ENCODE results near the gene JDP2.

The JDP2 gene

DNA sequence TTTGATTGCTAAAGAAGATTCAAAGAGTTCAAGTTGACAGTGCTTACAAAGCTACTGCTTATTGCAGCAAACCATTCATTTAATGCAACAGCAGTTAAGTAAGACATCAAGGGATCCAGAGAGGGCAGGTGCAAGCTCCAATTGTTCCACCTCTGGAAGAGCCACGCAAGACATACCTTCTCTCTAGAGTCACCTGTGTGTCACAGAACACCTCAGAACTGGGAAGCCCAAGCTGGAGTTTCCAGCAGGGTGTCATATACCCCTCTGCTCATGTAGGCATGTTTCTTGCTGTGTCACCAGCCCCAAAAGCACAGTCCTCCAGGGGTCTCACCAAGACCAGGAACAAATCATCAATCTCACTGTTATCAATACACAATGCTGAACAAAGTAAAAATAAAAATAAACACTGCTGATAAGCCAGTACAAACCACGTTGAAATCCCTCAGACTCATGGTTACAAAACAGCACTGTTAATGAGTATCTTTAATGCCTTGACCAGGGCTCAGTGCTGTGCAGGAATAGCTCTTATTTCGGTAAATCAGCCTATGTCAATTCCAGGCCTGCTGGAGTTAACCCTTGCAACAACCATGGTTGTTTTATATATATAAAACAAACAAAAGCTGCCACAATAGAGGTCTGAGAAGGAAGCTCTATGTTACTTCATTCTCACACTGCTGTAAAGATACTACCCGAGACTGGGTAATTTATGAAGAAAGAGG lies 57.0 kb downstream of the JDP2 start:
- no peak for DNase-seq (ENCODE audit: low read depth)

DNA sequence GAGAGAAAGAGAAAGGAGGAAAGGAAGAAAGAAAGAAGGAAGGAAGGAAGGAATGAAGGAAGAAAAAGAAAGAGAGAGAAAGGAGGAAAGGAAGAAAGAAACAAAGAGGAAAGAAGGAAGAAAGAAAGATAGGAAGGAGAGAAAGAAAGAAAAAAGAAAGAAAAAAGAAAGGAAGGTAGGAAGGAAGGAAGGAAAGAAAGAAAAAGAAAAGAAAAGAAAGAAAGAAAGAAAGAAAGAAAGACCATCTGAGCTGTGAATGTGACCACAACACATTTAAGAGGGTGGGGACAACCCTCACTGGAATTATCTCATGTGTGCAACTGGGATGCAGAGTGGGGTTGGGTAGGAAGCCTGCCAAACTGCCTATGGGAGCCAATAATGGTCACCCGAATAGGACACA lies 58.5 kb downstream of the JDP2 start:
- no peak for DNase-seq (ENCODE audit: low read depth)

DNA sequence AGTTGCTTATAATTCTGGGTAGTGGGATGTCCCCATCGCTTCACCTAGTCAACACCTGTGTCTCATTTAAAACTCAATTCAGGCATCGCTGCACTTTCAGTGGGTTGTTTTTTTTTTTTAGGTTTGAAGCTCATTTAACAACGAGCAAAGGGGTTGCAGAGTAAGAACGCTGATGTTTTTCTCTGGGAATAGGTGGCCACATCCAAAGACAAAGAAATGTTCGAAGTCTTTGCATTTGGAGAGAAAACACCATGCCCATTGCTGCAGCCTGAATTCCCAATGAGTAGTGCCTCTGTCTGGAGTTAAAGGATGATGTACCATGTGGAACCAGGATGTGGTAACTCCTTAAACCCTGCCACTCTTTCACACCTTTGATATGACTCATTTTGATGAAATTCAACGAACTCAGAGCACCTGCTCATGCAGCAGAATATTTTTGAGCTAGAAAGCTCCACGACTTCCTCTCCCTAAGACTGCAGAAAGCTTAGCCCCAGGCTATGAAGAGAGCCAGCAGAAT lies 59.4 kb downstream of the JDP2 start:
- peak; percentile 36 for DNase-seq (ENCODE audit: low read depth)

DNA sequence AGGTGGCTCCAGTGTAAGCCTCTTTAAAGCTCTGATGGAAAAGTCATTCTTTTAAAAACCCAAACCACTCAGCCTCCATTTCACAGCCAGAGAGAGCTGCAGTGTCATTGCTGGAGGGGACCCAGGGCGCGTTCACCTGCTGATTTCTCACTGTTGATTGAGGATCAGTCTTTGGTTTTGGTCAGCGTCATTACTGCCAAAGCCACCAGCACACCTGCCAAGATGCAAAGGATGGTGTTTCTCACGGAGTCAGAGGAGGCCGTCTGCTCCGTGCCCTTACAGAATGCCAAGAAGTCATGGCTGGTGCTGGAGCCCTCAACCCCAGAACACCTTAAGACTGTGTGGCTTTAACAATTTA lies 61.6 kb downstream of the JDP2 start:
- no peak for DNase-seq (ENCODE audit: low read depth)

DNA sequence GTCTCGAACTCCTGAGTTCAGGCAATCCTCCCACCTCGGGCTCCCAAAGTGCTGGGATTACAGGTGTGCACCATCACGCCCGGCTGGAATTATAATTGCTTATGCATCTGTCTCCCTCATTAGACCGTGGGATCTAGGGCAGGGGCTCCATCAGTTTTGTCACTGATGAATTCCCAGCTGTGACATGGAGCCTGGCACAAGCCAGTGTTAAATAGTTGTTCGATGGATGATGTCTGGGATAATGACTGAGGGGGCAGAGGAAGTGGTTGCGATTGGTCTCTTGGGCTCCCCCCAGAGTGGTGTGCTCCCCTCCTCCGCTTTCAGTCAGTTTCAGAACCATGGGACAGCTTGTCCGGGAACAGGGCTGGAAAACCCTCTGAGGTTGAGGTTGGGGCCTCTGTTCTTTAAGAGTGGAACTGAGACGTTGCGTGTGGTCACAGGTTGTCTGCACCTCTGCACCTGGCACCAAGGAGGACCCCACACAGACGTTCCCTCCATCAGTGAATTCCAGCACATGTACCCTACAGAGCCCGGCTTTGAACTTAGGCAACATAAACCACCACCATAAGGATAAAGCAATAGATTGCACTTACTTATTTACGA lies 63.7 kb downstream of the JDP2 start:
- no peak for DNase-seq (ENCODE audit: low read depth)

DNA sequence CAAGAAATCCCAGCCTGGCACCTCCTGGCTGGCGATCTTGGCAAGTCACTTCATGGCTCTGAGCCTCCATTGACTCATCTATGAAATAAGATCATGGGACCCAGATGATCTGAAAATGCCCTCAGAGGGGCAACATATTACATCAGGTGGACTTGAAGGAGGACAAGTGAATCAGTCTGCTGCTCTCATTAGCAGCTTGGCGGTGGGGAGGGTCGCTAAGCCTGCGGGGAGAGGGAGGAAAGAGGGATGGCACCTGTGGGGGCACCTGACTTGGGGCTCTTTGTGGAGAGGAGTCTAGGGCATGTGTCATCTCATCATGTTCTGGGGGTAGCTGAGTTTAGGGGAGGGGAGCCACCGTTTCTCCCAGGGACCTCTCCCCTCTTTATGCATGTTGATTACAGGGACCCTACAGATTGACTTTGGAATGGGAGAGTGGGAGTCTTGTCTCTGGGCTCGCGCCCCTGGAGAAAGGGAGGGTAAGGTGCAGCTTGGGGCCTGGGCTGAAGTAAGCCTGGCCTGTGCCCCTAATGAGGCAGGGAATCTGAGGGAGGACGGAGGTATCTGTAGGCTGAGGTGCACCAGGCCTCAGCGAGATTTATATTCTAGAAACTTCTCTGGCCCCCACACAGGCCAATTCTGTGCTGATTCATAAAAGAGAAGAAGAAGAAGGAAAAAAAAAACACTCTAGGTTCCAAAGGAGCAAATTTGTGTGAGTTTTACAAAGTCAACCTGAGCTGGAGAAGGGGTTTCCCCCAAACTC lies 65.2 kb downstream of the JDP2 start:
- DNase-seq (ENCODE audit: low read depth), result no peak

DNA sequence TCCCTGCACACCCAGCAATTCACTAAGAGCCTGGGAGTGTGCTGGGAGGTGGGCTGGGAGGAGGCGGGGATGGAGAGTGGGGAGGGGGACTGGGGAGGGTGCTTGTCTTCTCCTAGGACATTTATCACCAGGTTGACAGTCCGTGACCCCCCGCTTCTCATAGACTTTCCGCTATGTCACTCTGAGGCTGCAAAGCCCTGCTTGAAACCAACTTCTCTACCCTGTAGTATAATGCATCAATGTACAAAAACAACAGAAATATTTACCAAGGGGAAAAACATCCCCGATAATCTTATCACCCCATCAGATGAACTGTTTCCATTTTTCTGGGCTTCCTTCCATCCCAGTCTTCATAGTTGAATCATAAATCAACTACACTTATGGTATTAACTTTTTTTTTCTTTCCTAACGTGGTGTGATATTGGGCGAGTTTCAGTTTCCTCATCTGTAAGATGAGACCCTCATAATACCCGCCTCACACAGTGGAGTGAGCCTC lies 65.8 kb downstream of the JDP2 start:
- no peak for DNase-seq (ENCODE audit: low read depth)

DNA sequence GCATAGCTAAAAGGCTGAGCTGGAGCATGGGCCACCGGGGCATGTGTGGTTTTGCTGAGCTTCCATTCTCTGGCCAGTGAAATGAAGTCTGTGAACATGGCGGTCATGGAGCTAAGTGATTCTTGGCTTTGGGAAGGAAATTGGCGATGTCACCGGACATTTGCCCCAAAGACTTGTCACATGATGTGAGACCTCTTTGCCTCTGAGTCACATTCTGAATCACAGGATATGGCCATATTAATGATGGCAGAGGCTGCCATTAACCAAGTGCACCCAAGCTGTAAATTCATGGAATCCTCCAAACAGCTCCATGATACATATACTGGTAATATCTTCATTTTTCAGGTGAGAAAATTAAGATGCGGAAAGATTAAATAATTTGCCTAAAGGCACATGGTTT lies 67.1 kb downstream of the JDP2 start:
- peak; percentile 33 for DNase-seq (ENCODE audit: low read depth)

DNA sequence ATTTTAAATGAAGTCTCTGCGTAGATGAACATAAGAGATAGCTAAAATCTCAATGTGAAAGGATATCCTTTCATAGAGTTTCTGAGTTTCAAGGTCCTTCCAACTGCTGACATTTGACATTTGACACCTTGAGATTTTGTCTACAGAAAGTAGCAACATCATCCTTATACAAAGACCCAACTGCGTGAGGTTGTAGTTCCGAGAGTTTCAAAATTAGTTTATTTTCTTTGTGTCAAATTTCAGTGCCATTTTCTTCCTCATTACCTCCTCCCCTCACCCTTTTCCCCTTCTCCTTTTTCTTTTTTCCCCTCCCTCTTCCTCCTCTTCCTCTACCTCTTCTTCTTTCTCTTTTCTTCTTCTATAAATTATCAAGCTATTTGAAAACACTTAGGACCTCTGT lies 67.6 kb downstream of the JDP2 start:
- DNase-seq (ENCODE audit: low read depth), result no peak

DNA sequence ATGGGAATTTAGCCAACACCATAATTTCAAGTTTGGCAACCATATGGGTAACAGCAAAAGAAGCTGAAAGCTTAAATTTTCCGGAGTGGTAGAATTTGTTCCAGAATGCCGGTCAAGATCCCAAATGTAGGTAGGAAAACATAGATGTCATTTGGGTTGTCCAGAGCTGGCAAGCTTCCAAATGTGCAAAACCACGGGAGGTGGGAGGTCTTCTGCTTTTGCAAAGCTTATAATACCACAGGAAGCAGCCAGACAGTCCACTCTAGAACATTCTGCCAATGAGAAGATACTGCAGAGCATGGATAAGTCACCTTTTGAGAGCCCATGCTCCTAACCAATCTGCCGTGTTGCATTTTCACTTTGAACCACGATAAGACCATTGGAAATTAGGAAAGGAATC lies 68.1 kb downstream of the JDP2 start:
- no peak for DNase-seq (ENCODE audit: low read depth)

DNA sequence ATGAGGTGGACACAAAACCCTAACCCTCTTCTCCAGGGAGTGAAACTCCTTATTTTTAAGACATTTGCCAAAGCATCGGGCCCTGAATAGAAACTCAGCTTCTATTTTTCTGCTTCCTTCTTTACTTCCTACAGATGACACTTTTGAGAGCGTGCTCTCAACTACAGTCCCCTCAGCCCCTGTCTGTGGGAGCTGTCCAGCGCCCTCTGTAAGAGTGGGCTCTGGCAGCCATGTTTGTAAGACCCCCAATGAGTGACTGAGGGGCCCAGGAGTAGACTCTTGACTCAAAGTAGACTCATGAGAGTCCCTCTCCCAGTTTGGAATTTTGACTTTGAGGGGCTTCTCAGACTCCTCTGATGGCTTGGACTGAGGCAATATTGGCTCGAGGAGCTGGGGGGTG lies 68.9 kb downstream of the JDP2 start:
- DNase-seq (ENCODE audit: low read depth), result no peak

DNA sequence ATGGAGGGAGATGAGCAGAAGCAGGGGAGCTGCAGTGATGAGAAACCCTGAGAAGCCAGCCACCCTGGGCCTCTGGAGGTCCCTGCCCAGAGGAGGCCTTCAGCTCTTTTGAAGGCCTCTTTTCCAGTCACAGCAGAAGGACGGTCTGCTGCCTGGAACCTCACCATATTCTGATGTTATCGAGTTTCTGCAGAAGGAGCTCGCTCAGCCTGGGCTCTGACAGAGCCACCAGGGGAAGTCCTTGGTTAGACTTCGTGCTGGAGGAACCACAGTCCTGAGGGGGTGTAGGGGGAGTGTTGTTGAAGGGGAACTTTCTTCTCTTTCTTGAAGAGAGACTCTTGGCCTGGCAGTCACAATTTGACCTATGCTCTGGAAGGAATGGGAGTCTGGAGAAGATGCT lies 69.4 kb downstream of the JDP2 start:
- no peak for DNase-seq (ENCODE audit: low read depth)

DNA sequence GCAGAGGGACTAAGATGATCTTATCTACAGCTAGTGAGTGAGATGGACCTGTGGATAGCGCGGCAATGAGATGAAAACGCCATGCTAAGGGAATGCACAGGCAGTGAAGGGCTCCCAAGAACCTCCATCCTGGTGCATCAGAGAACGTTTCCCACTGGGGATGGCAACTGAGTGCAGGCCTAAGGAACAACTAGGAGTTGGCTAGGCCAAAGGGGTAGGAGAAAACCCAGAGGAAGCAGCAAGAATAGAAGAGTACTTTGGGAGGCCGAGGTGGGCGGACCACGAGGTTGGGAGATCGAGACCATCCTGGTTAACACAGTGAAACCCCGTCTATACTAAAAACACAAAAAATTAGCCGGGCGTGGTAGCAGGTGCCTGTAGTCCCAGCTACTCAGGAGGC lies 69.9 kb downstream of the JDP2 start:
- no peak for DNase-seq (ENCODE audit: low read depth)

DNA sequence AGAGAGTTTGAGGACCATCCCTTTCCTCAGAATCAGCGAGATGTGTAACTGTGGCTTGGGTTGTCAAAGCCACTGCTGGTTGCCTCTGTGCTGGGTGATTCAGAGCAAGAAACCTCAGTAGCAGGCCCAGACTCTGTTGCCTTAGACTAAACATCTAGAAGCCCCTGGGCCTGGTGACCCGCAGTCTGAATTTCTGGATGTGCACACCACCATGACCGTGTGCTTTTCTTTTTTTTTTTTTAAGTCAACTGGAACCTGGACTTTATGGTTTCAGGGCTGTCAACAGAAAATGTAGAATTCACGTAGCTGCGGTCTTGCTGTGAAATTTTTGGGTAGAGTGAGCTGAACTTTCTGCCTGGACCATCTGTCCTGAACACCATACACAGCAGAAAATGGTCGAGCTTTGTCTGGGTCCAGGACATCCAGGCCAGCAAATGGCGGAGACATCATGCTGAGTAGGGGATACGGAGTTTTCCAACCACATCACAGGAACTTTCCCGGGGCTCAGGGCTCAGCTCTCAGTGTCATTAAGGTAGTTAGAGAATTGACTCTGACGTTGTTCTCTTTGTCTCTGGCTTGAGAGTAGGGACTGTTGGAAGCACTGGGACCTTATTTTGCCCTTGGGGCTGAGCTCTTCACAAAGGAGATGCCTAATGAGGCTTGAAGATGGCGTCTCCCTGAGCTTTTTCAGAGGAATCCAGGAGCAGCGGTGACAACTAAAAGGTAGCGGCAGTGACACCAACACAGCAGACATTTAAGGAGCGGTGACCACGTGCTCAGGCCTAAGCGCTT lies 71.5 kb downstream of the JDP2 start:
- no peak for DNase-seq (ENCODE audit: low read depth)

DNA sequence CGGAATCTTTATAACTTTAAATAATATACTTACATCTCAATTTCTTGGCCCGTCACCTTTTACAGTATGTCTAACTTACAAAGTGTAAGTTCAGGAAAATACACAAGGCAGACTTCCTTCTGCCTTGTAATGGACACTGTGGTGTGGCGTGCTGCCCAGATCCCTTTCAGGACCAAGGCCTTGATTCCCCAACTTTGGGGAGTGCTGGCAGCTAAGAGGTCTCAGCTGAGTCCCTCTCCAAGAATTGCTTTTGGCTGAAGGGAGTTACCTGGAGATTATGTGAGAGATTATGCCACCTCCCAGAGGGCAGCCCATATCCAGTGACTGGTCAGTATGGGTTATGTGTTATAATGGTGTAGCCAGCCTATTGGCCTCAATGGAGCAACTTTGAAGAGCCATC lies 73.3 kb downstream of the JDP2 start:
- no peak for DNase-seq (ENCODE audit: low read depth)

DNA sequence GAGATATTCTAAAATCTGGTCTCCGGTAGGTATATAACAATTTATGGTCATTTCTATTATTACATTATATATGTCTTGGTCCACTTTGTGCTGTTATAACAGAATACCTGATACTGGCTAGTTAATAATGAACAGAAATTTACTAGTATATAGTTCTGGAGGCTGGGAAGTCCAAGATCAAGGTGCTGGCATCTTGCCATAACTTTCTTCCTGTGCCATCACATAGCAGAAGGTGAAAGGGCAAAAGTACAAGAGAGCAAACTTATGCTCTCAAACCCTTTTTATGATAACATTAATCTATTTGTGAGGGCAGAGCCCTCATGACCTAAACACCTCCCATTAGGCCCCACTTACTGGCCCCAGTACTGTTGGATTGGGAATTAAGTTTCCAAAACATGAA lies 76.6 kb downstream of the JDP2 start:
- no peak for DNase-seq (ENCODE audit: low read depth)

DNA sequence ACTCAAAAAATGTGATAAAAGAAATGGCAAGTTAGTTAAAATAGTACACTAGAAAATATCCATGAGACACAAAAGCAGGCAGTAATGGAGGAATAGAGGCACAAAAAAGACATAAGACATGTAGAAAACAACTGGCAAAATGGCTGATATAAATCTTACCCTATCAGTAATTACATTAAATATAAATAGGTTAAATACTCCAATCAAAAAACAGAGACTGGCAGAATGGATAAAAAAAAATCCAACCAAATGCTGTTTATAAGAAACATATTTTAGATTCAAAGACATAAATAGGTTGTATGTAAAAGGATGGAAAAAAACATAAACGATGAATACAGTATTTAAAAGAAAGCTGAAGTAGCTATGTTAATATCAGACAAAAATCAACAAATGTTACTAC lies 79.1 kb downstream of the JDP2 start:
- no peak for DNase-seq (ENCODE audit: low read depth)

DNA sequence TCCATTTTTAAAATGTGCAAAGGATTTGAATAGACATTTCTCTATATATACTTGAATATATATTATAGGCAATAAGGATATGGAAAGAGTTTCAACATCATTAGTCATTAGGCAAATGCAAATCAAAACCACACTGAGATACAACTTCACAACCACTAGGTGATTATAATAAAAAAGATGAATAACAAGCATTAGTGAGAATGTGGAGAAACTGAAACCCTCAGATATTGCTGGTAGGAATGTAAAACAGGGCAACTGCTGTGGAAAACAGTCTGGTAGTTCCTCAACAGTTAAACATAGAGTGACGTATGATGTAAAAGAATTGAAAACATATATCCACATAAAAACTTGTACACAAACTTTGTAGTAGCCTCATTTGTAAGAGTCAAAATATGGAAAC lies 82.7 kb downstream of the JDP2 start:
- DNase-seq (ENCODE audit: low read depth), result no peak

DNA sequence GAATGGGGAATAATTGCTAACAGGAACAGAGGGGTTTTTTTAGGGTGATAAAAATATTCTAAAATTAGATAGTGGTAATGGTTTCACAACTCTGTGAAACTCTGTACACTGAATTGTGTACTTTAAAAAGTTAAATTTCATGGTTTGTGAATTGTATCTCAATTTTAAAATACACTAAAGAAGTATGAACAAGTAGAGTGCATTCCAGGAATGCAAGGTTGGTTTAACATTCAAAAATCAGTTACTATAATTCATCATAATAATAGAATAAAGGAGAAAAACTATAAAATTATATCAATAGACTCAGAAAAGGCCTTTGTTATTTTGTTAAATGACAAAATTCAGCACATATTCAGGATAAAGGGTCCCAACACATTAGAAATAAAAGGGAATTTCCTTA lies 83.4 kb downstream of the JDP2 start:
- DNase-seq (ENCODE audit: low read depth), result no peak

DNA sequence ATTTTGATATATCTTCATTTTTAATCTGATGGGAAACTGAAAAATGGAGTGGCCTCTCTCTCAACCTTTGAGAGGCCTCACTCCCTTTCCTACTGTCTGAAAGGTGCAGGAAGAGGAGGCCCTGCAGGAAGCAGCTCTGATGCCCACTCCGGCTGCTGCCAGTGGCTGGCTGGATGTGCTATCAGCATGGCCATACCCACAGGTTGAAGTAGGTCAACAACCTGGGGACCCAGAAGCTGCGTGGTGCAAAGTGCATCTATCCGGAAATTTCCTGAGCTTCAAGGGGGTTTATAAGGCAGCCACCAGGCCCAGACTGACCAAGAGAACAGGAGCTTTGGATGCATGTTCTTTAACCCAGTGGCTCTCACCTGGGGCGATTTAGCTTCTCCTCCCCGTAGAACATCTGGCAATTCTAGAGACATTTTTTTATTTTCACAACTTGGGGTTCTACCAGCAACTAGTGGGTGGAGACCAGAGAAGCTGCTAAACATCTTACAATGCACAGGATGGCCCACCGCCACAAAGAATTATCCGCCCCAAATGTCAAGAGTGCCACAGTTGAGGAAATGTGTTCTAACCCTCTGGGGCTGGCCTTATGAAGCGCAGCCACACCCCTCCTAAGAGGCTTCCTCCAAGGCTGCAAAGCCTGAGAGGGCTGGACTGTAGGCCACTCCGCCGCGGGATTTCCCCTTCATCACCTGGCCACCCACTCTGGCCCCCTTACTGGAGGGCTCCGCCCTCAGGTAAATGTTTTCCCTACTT lies 86.3 kb downstream of the JDP2 start:
- DNase-seq (ENCODE audit: low read depth), result no peak

Measured in ELR (cell line).